ENCODE measurements around the gene SHB. TPM values are rescaled to one million over a fixed set of nuclear protein-coding genes. Genes with fewer than 3 reads are reported as not detected.

SHB gene
- total RNA-seq, 2 experiments from 2014 or later, result 2.8 to 3.2 TPM

DNA sequence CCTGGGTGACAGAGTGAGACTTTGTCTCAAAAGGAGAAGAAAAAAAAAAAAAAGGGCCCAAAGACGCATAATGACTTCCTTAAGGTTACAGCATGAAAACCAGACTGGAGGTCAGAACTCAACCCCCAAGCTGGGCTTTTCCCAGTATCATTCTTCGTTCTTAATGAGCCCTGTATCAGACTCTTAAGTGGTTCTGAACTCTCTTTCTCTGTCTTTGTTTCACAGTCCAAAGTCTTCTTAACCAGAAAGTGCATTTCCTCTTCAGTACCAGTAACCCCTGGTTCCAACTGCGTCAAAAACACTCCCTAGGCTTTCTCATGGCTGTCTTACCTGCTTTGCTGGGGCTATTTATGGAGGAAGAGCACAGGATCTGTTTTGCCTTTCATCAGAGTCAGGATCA lies 38.4 kb upstream of the SHB start:
- no peak overlapping the region for H3K27ac Mint-ChIP-seq
- CTCF ChIA-PET, result no interaction called here
- POLR2A ChIA-PET, result no interaction called here
- TF ChIP-seq, protein P1, sequence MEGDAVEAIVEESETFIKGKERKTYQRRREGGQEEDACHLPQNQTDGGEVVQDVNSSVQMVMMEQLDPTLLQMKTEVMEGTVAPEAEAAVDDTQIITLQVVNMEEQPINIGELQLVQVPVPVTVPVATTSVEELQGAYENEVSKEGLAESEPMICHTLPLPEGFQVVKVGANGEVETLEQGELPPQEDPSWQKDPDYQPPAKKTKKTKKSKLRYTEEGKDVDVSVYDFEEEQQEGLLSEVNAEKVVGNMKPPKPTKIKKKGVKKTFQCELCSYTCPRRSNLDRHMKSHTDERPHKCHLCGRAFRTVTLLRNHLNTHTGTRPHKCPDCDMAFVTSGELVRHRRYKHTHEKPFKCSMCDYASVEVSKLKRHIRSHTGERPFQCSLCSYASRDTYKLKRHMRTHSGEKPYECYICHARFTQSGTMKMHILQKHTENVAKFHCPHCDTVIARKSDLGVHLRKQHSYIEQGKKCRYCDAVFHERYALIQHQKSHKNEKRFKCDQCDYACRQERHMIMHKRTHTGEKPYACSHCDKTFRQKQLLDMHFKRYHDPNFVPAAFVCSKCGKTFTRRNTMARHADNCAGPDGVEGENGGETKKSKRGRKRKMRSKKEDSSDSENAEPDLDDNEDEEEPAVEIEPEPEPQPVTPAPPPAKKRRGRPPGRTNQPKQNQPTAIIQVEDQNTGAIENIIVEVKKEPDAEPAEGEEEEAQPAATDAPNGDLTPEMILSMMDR (IDR thresholded peaks at IDR 0.05), result no peak
- no peaks in the 10 kb centered on the region for H3K4me1 Mint-ChIP-seq (ENCODE audit: low read depth)
- ATAC-seq (no peak), DNase-seq (no peak)
- peaks cover 14% of the 10 kb centered on the region for H3K27me3 Mint-ChIP-seq
- H3K4me3 Mint-ChIP-seq, result no peak overlapping the region
- no peaks in the 10 kb centered on the region for H3K9me3 Mint-ChIP-seq
- intact Hi-C loops (cut with micrococcal nuclease), result no loop called here
- H3K36me3 Mint-ChIP-seq (ENCODE audit: low read depth), result no peaks in the 10 kb centered on the region

DNA sequence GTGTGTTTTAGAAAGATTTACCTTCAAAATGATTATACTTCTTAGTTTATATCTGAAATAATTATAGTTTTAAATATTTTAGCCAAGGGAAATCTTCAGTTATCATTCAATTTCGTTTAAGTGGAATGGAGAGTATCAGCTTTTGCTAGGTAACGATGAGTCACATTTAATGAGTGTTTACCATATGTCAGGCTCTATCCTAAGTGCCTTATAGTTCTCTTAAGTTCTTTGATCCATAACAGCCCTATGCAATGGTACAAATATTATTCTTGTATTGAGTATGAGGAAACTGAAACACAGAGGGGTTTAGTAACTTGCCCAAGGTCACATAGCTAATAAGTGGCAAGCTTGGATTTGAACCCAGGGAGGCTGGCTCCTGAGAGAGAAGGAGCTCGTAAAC lies 37.5 kb upstream of the SHB start:
- H3K4me1 Mint-ChIP-seq (ENCODE audit: low read depth), result no peaks in the 10 kb centered on the region
- POLR2A ChIA-PET, result no interaction called here
- no peak for ATAC-seq

DNA sequence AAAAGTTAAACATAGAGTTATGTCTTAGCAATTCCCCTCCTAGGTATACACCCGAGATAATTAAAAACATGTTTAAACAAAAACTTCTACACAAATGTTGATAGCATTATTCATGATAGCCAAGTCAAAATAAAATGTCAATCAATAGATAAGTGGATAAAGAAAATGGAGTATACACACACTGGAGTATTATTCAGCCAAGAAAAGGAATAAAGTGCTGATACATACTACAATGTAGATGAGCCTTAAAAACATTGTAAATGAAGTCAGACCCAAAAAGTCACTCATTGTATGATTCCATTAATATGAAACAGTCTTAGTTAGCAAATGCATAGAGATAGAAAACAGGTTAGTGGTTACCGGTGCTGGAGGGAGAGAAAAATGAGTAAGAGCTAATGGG lies 34.3 kb upstream of the SHB start:
- TF ChIP-seq, protein P1 (IDR thresholded peaks at IDR 0.05), result no peak
- DNase-seq (no peak), ATAC-seq (no peak)
- H3K9me3 Mint-ChIP-seq, result no peaks in the 10 kb centered on the region
- intact Hi-C loops (cut with micrococcal nuclease), result no loop called here
- CTCF ChIA-PET, result interaction anchor here (0.6 to 1.0 kb wide), 2 partner anchors 15 to 190 kb away, joined by 3 to 5 read pairs; no protein-coding TSS in a partner anchor
- POLR2A ChIA-PET, result no interaction called here
- no peaks in the 10 kb centered on the region for H3K36me3 Mint-ChIP-seq (ENCODE audit: low read depth)
- H3K27ac Mint-ChIP-seq, result no peak overlapping the region
- H3K4me1 Mint-ChIP-seq (ENCODE audit: low read depth), result no peaks in the 10 kb centered on the region
- no peak overlapping the region for H3K4me3 Mint-ChIP-seq
- peaks cover 23% of the 10 kb centered on the region for H3K27me3 Mint-ChIP-seq

More for the DNA sequence above, 37.5 kb upstream of the SHB start:
- DNase-seq, result no peak
- intact Hi-C loops (cut with micrococcal nuclease), result no loop called here
- Mint-ChIP-seq H3K4me3 (no peak overlapping the region), H3K27me3 (peaks cover 16% of the 10 kb centered on the region), H3K27ac (no peak overlapping the region), H3K9me3 (no peaks in the 10 kb centered on the region), H3K36me3 (ENCODE audit: low read depth) (no peaks in the 10 kb centered on the region)
- TF ChIP-seq, protein P1 (IDR thresholded peaks at IDR 0.05), result no peak
- CTCF ChIA-PET, result interaction anchor here (0.7 to 2.3 kb wide), 2 partner anchors 19 to 193 kb away, joined by 3 to 9 read pairs; no protein-coding TSS in a partner anchor

DNA sequence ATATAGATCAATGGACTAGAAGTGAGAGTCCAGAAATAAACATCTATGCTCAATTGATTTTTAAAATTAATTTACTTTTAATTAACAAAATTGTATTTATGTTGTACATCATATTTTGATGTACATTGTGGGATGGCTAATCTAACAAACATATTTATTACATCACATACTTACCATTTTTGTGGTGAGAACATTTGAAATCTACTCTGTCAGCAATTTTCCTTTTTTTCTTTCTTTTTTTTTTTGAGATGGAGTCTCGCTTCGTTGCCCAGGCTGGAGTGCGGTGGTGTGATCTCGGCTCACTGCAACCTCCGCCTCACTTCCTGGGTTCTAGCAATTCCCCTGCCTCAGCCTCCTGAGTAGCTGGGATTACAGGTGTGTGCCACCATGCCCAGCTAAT lies 32.4 kb upstream of the SHB start:
- no peaks in the 10 kb centered on the region for H3K9me3 Mint-ChIP-seq
- ChIA-PET POLR2A (no interaction called here), CTCF (no interaction called here)
- no peaks in the 10 kb centered on the region for H3K4me1 Mint-ChIP-seq (ENCODE audit: low read depth)
- ATAC-seq, result no peak
- DNase-seq, result no peak
- H3K4me3 Mint-ChIP-seq, result no peak overlapping the region
- TF ChIP-seq, protein P1 (IDR thresholded peaks at IDR 0.05), result no peak
- intact Hi-C loops (cut with micrococcal nuclease), result no loop called here
- H3K36me3 Mint-ChIP-seq (ENCODE audit: low read depth), result no peaks in the 10 kb centered on the region
- H3K27ac Mint-ChIP-seq, result no peak overlapping the region
- peaks cover 20% of the 10 kb centered on the region for H3K27me3 Mint-ChIP-seq

DNA sequence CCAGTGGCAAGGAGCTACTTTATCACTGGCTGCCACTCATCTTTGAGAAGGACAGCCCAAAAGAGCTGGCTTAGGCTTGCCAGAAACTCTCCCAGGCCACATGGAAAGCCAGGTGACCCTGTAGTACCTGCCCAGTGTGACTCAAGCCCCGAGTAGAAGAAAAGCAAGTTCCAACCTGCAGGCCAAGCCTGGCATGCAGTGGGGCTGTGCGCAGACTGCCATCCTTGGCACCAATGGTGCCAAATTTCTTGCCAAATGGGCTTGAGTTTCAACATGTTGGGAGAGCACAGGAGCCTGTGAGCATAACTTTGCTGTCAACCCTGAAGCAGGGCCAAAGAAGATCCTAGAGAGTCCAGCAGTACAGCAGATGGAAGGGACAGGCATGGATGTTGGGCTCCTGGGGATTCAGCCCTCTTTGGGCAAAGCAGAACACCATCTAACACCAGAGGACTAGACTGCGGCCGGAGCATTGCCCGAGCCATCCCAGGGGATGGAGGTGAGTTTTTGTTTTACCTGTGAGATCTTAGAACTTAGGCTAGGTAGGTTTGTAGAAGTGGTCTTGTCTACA lies 27.3 kb upstream of the SHB start:
- Mint-ChIP-seq H3K4me1 (ENCODE audit: low read depth) (no peaks in the 10 kb centered on the region), H3K36me3 (ENCODE audit: low read depth) (no peaks in the 10 kb centered on the region), H3K4me3 (no peak overlapping the region), H3K27ac (no peak overlapping the region), H3K27me3 (peaks cover 7% of the 10 kb centered on the region), H3K9me3 (no peaks in the 10 kb centered on the region)
- TF ChIP-seq, protein P1 (IDR thresholded peaks at IDR 0.05), result no peak
- intact Hi-C loops (cut with micrococcal nuclease), result no loop called here
- CTCF ChIA-PET, result interaction anchor here (1.0 kb wide), 1 partner anchor 183 kb away, joined by 3 read pairs; no protein-coding TSS in a partner anchor
- DNase-seq (no peak), ATAC-seq (no peak)
- POLR2A ChIA-PET, result no interaction called here
